Epithelial cell of esophagus (primary cell): Measurements from ENCODE around the gene INPPL1.
"Not testable (repeated sequence)": the region's sequence is repeated elsewhere in the genome, so short reads cannot be mapped to it uniquely, and the experiment has no call there.

ENCODE experiments used
- DNase-seq: peaks from one replicate; pipeline ENCODE4 v3.0.0; 2010; ENCODE audit warnings: low read depth
- H3K4me3 ChIP-seq: 2 replicates; pipeline ENCODE4 v1.5.1; 2011; ENCODE audit warnings: mild to moderate bottlenecking, low read length, control low read depth
- CTCF ChIP-seq: IDR thresholded peaks from 2 replicates; pipeline ENCODE4 v1.5.1; 2011; ENCODE audit warnings: low read depth, mild to moderate bottlenecking, low read length, control low read depth, inconsistent platforms; ENCODE audit not compliant: insufficient read depth; ENCODE audit errors: missing control alignments

Gene INPPL1

GRCh38 chr11:72259490-72259889, 34.9 kb downstream of the INPPL1 start:
- no peak for TF ChIP-seq CTCF
- no peak overlapping the region for H3K4me3 ChIP-seq
- DNase-seq, result no peak

GRCh38 chr11:72260574-72260973, 36.0 kb downstream of the INPPL1 start:
- no peak for TF ChIP-seq CTCF
- H3K4me3 ChIP-seq, result no peak overlapping the region
- no peak for DNase-seq

- TF ChIP-seq CTCF, result no peak
- H3K4me3 ChIP-seq, result no peak overlapping the region
- peak; percentile 67 for DNase-seq
Measured at GRCh38 chr11:72263361-72263760, 38.8 kb downstream of the INPPL1 start.

GRCh38 chr11:72265951-72266350, 41.4 kb downstream of the INPPL1 start:
- DNase-seq, result no peak
- no peak for TF ChIP-seq CTCF

GRCh38 chr11:72266960-72267359, 42.4 kb downstream of the INPPL1 start:
- H3K4me3 ChIP-seq, result not testable (repeated sequence)

More at GRCh38 chr11:72265951-72266350, 41.4 kb downstream of the INPPL1 start:
- no peak overlapping the region for H3K4me3 ChIP-seq

GRCh38 chr11:72267956-72268617, 43.5 kb downstream of the INPPL1 start:
- TF ChIP-seq CTCF, result no peak
- no peak for DNase-seq
- no peak overlapping the region for H3K4me3 ChIP-seq

More at GRCh38 chr11:72266960-72267359, 42.4 kb downstream of the INPPL1 start:
- not testable (repeated sequence) for DNase-seq

GRCh38 chr11:72271980-72272379, 47.4 kb downstream of the INPPL1 start:
- no peak overlapping the region for H3K4me3 ChIP-seq
- no peak for DNase-seq
- TF ChIP-seq CTCF, result no peak

GRCh38 chr11:72274435-72274834, 49.9 kb downstream of the INPPL1 start:
- H3K4me3 ChIP-seq, result no peak overlapping the region
- DNase-seq, result no peak
- TF ChIP-seq CTCF, result no peak
